HCT116 (cell line): Measurements from ENCODE around the gene INAFM1. TPM values are rescaled to one million over a fixed set of nuclear protein-coding genes. Genes with fewer than 3 reads are reported as not detected.

Experiments used
- ATAC-seq: fragments of 200-7000 bp; cut with Tn5 transposase; 2 replicates; pipeline ENCODE4 v1.9.1; 2020; ENCODE audit warnings: mild to moderate bottlenecking, moderate library complexity
- BruUV-seq: library from RNA; stranded (reverse); fragments of 400-500 nt; replicated peaks from 2 replicates; lab custom pipeline; 2021; lab: Mats Ljungman, UMichigan
- CTCF ChIA-PET: fragments of 300-600 bp; sonication (Branson Sonifier 250); formaldehyde crosslinking; loops from one replicate; lab custom pipeline; 2021; ENCODE audit warnings: antibody characterized with exemption; lab: Charles Lee
- POLR2A ChIA-PET: fragments of 300-600, 350-600 bp; sonication (Branson Sonifier 250); formaldehyde crosslinking; loops from one replicate; lab custom pipeline; 2021; ENCODE audit warnings: antibody characterized with exemption; lab: Charles Lee
- RAD21 ChIA-PET, 2 experiments: fragments of 300-600 bp; sonication (Branson Sonifier 250); formaldehyde crosslinking; loops; one replicate each; lab custom pipeline; 2023; ENCODE audit warnings: low total read pairs in 2 of 2; ENCODE audit not compliant: uncharacterized antibody in 2 of 2, unreplicated experiment in 2 of 2, low non-redundant PET in 1 of 2; lab: Charles Lee
- DNase-seq: peaks from one replicate; pipeline ENCODE4 v3.0.0-alpha.2; 2010; ENCODE audit warnings: low read depth, low spot score
- H2AFZ ChIP-seq: fragments of 200-600 bp; shearing (Covaris generic), sonication (generic); 2 replicates; pipeline ENCODE4 v1.6.1; 2017; ENCODE audit warnings: low read depth, mixed run types, mixed read lengths, antibody characterized with exemption, low read length; ENCODE audit not compliant: poor library complexity, severe bottlenecking
- H3K27ac ChIP-seq: 2 replicates; pipeline ENCODE4 v1.5.1; 2012; ENCODE audit warnings: low read depth, low read length
- H3K27me3 ChIP-seq: fragments of 200-600 bp; sonication (generic); 2 replicates; pipeline ENCODE4 v1.6.1; 2016; ENCODE audit warnings: mixed run types, low read length, mixed read lengths; ENCODE audit not compliant: insufficient read depth
- H3K36me3 ChIP-seq, 2 experiments: fragments of 200-500 bp in 1 of 2; fragments of 200-600 bp in 1 of 2; sonication (Bioruptor generic) in 1 of 2; sonication (generic) in 1 of 2; 2 replicates each; pipeline versions ENCODE4 v1.5.1 to v1.6.1; 2014 to 2016; ENCODE audit warnings: low read length in 2 of 2, inconsistent platforms in 1 of 2, mixed read lengths in 1 of 2, mixed run types in 1 of 2; ENCODE audit not compliant: insufficient read depth in 2 of 2, control insufficient read depth in 1 of 2
- H3K4me1 ChIP-seq, 2 experiments: fragments of 200-600 bp in 1 of 2; sonication (generic) in 1 of 2; 2 replicates each; pipeline versions ENCODE4 v1.5.1 to v1.6.1; 2012 to 2017; ENCODE audit warnings: low read length in 2 of 2, inconsistent platforms in 1 of 2, mild to moderate bottlenecking in 1 of 2, mixed read lengths in 1 of 2, mixed run types in 1 of 2, moderate library complexity in 1 of 2; ENCODE audit not compliant: insufficient read depth in 2 of 2, control insufficient read depth in 1 of 2
- H3K4me2 ChIP-seq: fragments of 200-600 bp; sonication (generic); 2 replicates; pipeline ENCODE4 v1.6.1; 2017; ENCODE audit warnings: mixed run types, low read length, mixed read lengths
- H3K4me3 ChIP-seq, 2 experiments: fragments of 200-600 bp in 1 of 2; sonication (generic) in 1 of 2; replicated peaks in 1 of 2; 2 replicates each; pipeline ENCODE4 v1.5.1; 2011 to 2016; ENCODE audit warnings: low read length in 2 of 2, control low read depth in 1 of 2, low read depth in 1 of 2, mild to moderate bottlenecking in 1 of 2, mixed read lengths in 1 of 2, mixed run types in 1 of 2
- H3K79me2 ChIP-seq: fragments of 200-600 bp; sonication (generic); 2 replicates; pipeline ENCODE4 v1.6.1; 2017; ENCODE audit warnings: mild to moderate bottlenecking, mixed run types, low read length, moderate library complexity, mixed read lengths; ENCODE audit not compliant: insufficient read depth
- H3K9ac ChIP-seq: fragments of 200-600 bp; sonication (generic); 2 replicates; pipeline ENCODE4 v1.6.1; 2016; ENCODE audit warnings: low read length, mixed read lengths
- H3K9me2 ChIP-seq: fragments of 200-600 bp; sonication (generic), shearing (Covaris generic); 2 replicates; pipeline ENCODE4 v1.6.1; 2017; ENCODE audit warnings: mixed run types, mild to moderate bottlenecking, moderate library complexity; ENCODE audit not compliant: insufficient read depth
- H3K9me3 ChIP-seq, 2 experiments: fragments of 200-500 bp in 1 of 2; fragments of 200-600 bp in 1 of 2; sonication (Bioruptor generic) in 1 of 2; sonication (generic) in 1 of 2; 2 replicates each; pipeline ENCODE4 v1.6.1; 2014 to 2017; ENCODE audit warnings: low read length in 2 of 2, mixed read lengths in 2 of 2, inconsistent platforms in 1 of 2, low read depth in 1 of 2, mild to moderate bottlenecking in 1 of 2, mixed run types in 1 of 2, moderate library complexity in 1 of 2; ENCODE audit not compliant: control insufficient read depth in 1 of 2, insufficient read depth in 1 of 2
- H4K20me1 ChIP-seq: fragments of 200-600 bp; sonication (generic), shearing (Covaris generic); 2 replicates; pipeline ENCODE4 v1.6.1; 2017; ENCODE audit warnings: mixed run types, mild to moderate bottlenecking, moderate library complexity; ENCODE audit not compliant: insufficient read depth
- ATF3 ChIP-seq: IDR thresholded peaks from 2 replicates; pipeline ENCODE4 v1.6.1; 2012
- CBX3 ChIP-seq: IDR thresholded peaks from 2 replicates; pipeline ENCODE4 v1.6.1; 2012; ENCODE audit warnings: low read depth
- CEBPB ChIP-seq: IDR thresholded peaks from 2 replicates; pipeline ENCODE4 v1.6.1; 2012; ENCODE audit warnings: low read depth
- EGR1 ChIP-seq: IDR thresholded peaks from 2 replicates; pipeline ENCODE4 v1.6.1; 2012; ENCODE audit warnings: low read depth
- ELF1 ChIP-seq: IDR thresholded peaks from 2 replicates; pipeline ENCODE4 v1.6.1; 2012; ENCODE audit warnings: low read depth, borderline replicate concordance
- EZH2 ChIP-seq: fragments of 200-600 bp; sonication (generic); IDR thresholded peaks from 2 replicates; pipeline ENCODE4 v1.6.1; 2017; ENCODE audit warnings: antibody characterized with exemption, mixed run types
- FOSL1 ChIP-seq: IDR thresholded peaks from 2 replicates; pipeline ENCODE4 v1.6.1; 2012; ENCODE audit warnings: low read depth
- JUND ChIP-seq: IDR thresholded peaks from 2 replicates; pipeline ENCODE4 v1.6.1; 2012
- POLR2A ChIP-seq: IDR thresholded peaks from 2 replicates; pipeline ENCODE4 v1.7.0; 2011; ENCODE audit warnings: borderline replicate concordance; ENCODE audit not compliant: insufficient read depth, insufficient read length; ENCODE audit errors: extremely low read depth
- POLR2AphosphoS5 ChIP-seq: IDR thresholded peaks from 2 replicates; pipeline ENCODE4 v1.6.1; 2011; ENCODE audit warnings: mild to moderate bottlenecking, low read depth, low read length, moderate library complexity
- RAD21 ChIP-seq: IDR thresholded peaks from 2 replicates; pipeline ENCODE4 v1.6.1; 2012; ENCODE audit warnings: low read depth, mild to moderate bottlenecking
- REST ChIP-seq: IDR thresholded peaks from 2 replicates; pipeline ENCODE4 v1.6.1; 2012; ENCODE audit warnings: low read depth
- SIN3A ChIP-seq: IDR thresholded peaks from 2 replicates; pipeline ENCODE4 v1.6.1; 2012; ENCODE audit warnings: low read depth
- SP1 ChIP-seq: IDR thresholded peaks from 2 replicates; pipeline ENCODE4 v1.6.1; 2012; ENCODE audit warnings: low read depth
- SRF ChIP-seq: IDR thresholded peaks from 2 replicates; pipeline ENCODE4 v1.6.1; 2012; ENCODE audit warnings: low read depth
- TCF7L2 ChIP-seq: IDR thresholded peaks from 2 replicates; pipeline ENCODE4 v1.7.0; 2011; ENCODE audit warnings: borderline replicate concordance, inconsistent platforms; ENCODE audit not compliant: insufficient read depth, insufficient read length; ENCODE audit errors: extremely low read depth
- YY1 ChIP-seq: IDR thresholded peaks from 2 replicates; pipeline ENCODE4 v1.6.1; 2011; ENCODE audit warnings: low read length, low read depth, moderate library complexity, mild to moderate bottlenecking; ENCODE audit not compliant: insufficient replicate concordance; ENCODE audit errors: extremely low read depth
- ZBTB33 ChIP-seq: IDR thresholded peaks from 2 replicates; pipeline ENCODE4 v1.6.1; 2011; ENCODE audit warnings: mild to moderate bottlenecking, low read length, moderate library complexity; ENCODE audit not compliant: insufficient replicate concordance; ENCODE audit errors: extremely low read depth
- ZFX ChIP-seq: fragments of 450-650 bp; IDR thresholded peaks from 2 replicates; pipeline ENCODE4 v1.6.1; 2017
- ZNF274 ChIP-seq: fragments of 200-500 bp; sonication (Bioruptor generic); IDR thresholded peaks from 2 replicates; pipeline ENCODE4 v1.6.1; 2014; ENCODE audit warnings: mild to moderate bottlenecking, low read depth, low read length, inconsistent platforms
- intact Hi-C: fragments of 100-400 bp; cut with micrococcal nuclease; formaldehyde crosslinking; loops from 2 replicates; pipeline ENCODE4 v1.10.0; 2022
- total RNA-seq: library from RNA; stranded (reverse); gene quantifications from one replicate; pipeline ENCODE4 v1.2.1, GENCODE V29; 2021; ENCODE audit not compliant: unreplicated experiment

The INAFM1 gene
- total RNA-seq, 1 experiment from 2014 or later: 22.9 TPM

GRCh38 chr19:47269596-47269995, 5.1 kb upstream of the INAFM1 start:
- no peak overlapping the region for H3K9ac ChIP-seq
- ChIA-PET RAD21 (no interaction called here), POLR2A (no interaction called here), CTCF (no interaction called here)
- TF ChIP-seq SP1: no peak
- TF ChIP-seq ZNF274: no peak
- TF ChIP-seq POLR2AphosphoS5: no peak
- no peak for TF ChIP-seq ELF1
- no peak for TF ChIP-seq YY1
- no peak for TF ChIP-seq JUND
- TF ChIP-seq FOSL1: no peak
- no peak for TF ChIP-seq CBX3
- TF ChIP-seq CEBPB: no peak
- TF ChIP-seq SIN3A: no peak
- no peak for TF ChIP-seq ATF3
- no peak for TF ChIP-seq SRF
- no peak for TF ChIP-seq RAD21
- TF ChIP-seq ZFX: no peak
- no peak for TF ChIP-seq EZH2
- no peak for TF ChIP-seq POLR2A
- no peak for TF ChIP-seq EGR1
- TF ChIP-seq TCF7L2: no peak
- TF ChIP-seq REST: no peak
- no peak for TF ChIP-seq ZBTB33
- ATAC-seq (no peak), DNase-seq (no peak)
- no TSS peak for BruUV-seq
- H3K4me3 ChIP-seq: no peak overlapping the region
- H3K36me3 ChIP-seq: peaks cover 8 to 16% of the 10 kb centered on the region in 2 experiments; a peak in 3 of 4 replicates
- H3K79me2 ChIP-seq: no peaks in the 10 kb centered on the region
- no peak overlapping the region for H3K27ac ChIP-seq
- H2AFZ ChIP-seq: no peak overlapping the region
- peaks cover 6 to 25% of the 10 kb centered on the region in 2 experiments; a peak in 3 of 4 replicates for H3K4me1 ChIP-seq
- no peaks in the 10 kb centered on the region for H3K27me3 ChIP-seq
- H3K9me2 ChIP-seq: no peaks in the 10 kb centered on the region
- H3K9me3 ChIP-seq: no peaks in the 10 kb centered on the region
- H3K4me2 ChIP-seq: no peak overlapping the region
- H4K20me1 ChIP-seq: no peaks in the 10 kb centered on the region
- intact Hi-C loops: no loop called here
